Endothelial cell of umbilical vein (primary cell): Measurements from ENCODE around the gene CST9L. TPM values are rescaled to one million over a fixed set of nuclear protein-coding genes. Genes with fewer than 3 reads are reported as not detected.

Experiments used
- BruUV-seq: library from RNA; stranded (reverse); fragments of 400-500 nt; replicated peaks from 2 replicates; lab custom pipeline; 2021; lab: Mats Ljungman, UMichigan
- CTCF ChIA-PET: fragments of 300-600, 350-600 bp; sonication (Branson Sonifier 250); formaldehyde crosslinking; loops from one replicate; lab custom pipeline; 2021; ENCODE audit warnings: antibody characterized with exemption, inconsistent platforms; lab: Charles Lee
- POLR2A ChIA-PET: fragments of 300-600, 350-600 bp; sonication (Branson Sonifier 250); formaldehyde crosslinking; loops from one replicate; lab custom pipeline; 2021; ENCODE audit warnings: antibody characterized with exemption, inconsistent platforms; lab: Charles Lee
- DNase-seq: peaks from one replicate; pipeline ENCODE4 v3.0.0-alpha.2; 2011; ENCODE audit warnings: low read depth, low spot score
- FAIRE-seq: peaks from 2 replicates; lab custom pipeline; 2011; peaks lifted over from hg19 to GRCh38; lab: Jason Lieb, UNC
- H2AFZ ChIP-seq: 2 replicates; pipeline ENCODE4 v1.6.0; 2012; ENCODE audit warnings: low read depth, low read length, control low read depth, inconsistent platforms
- H3K27ac ChIP-seq: 2 replicates; pipeline ENCODE4 v1.5.1; 2011; ENCODE audit warnings: low read depth, mild to moderate bottlenecking, control low read depth, low read length, moderate library complexity; ENCODE audit not compliant: insufficient read depth
- H3K27me3 ChIP-seq, 2 experiments: 2 replicates each; pipeline versions ENCODE4 v1.6.0 to v1.6.1; 2011; ENCODE audit warnings: low read length in 2 of 2, mixed read lengths in 1 of 2; ENCODE audit not compliant: control insufficient read depth in 2 of 2, insufficient read depth in 2 of 2
- H3K36me3 ChIP-seq, 2 experiments: 2 replicates in 1 of 2; 3 replicates in 1 of 2; pipeline ENCODE4 v1.5.1; 2011; ENCODE audit warnings: low read length in 2 of 2, mild to moderate bottlenecking in 1 of 2, moderate library complexity in 1 of 2; ENCODE audit not compliant: control insufficient read depth in 2 of 2, insufficient read depth in 2 of 2; ENCODE audit errors: extremely low read depth in 1 of 2
- H3K4me1 ChIP-seq: 3 replicates; pipeline ENCODE4 v1.5.1; 2011; ENCODE audit warnings: mild to moderate bottlenecking, low read length; ENCODE audit not compliant: control insufficient read depth, insufficient read depth; ENCODE audit errors: extremely low read depth
- H3K4me2 ChIP-seq: 2 replicates; pipeline ENCODE4 v1.6.1; 2011; ENCODE audit warnings: low read length, control low read depth, mixed read lengths; ENCODE audit not compliant: insufficient read depth
- H3K4me3 ChIP-seq, 3 experiments: fragments of 200-600 bp in 1 of 3; sonication (generic), shearing (Covaris generic) in 1 of 3; replicated peaks in 1 of 3; 2 replicates each; pipeline ENCODE4 v1.5.1; 2011 to 2016; ENCODE audit warnings: control low read depth in 3 of 3, low read length in 3 of 3, mild to moderate bottlenecking in 2 of 3, inconsistent platforms in 1 of 3, low read depth in 1 of 3, moderate library complexity in 1 of 3; ENCODE audit not compliant: insufficient read depth in 1 of 3
- H3K79me2 ChIP-seq: 2 replicates; pipeline ENCODE4 v1.6.0; 2012; ENCODE audit warnings: low read length, inconsistent platforms; ENCODE audit not compliant: control insufficient read depth, insufficient read depth
- H3K9ac ChIP-seq: replicated peaks from 2 replicates; pipeline ENCODE3; 2011; ENCODE audit warnings: low read length, control low read depth; ENCODE audit not compliant: insufficient read depth; ENCODE audit errors: extremely low read depth
- H3K9me1 ChIP-seq: replicated peaks from 3 replicates; pipeline ENCODE4 v1.6.0; 2011; ENCODE audit warnings: mild to moderate bottlenecking, low read length; ENCODE audit not compliant: control insufficient read depth, insufficient read depth; ENCODE audit errors: extremely low read depth
- H3K9me3 ChIP-seq: replicated peaks from 2 replicates; pipeline ENCODE4 v1.5.1; 2012; ENCODE audit warnings: low read length, inconsistent platforms; ENCODE audit not compliant: control insufficient read depth, insufficient read depth
- H4K20me1 ChIP-seq: replicated peaks from 2 replicates; pipeline ENCODE3; 2011; ENCODE audit warnings: mild to moderate bottlenecking, low read length; ENCODE audit not compliant: control insufficient read depth, insufficient read depth; ENCODE audit errors: extremely low read depth
- CTCF ChIP-seq, 2 donors: IDR thresholded peaks; 1 replicate in 1 of 2; 2 replicates in 1 of 2; pipeline ENCODE4 v1.5.1; 2011; ENCODE audit warnings: low read length in 2 of 2, mild to moderate bottlenecking in 2 of 2, moderate library complexity in 2 of 2, control low read depth in 1 of 2, inconsistent platforms in 1 of 2, low read depth in 1 of 2; ENCODE audit not compliant: insufficient read depth in 1 of 2; ENCODE audit errors: extremely low read depth in 1 of 2
- GATA2 ChIP-seq: IDR thresholded peaks from 2 replicates; pipeline ENCODE4 v1.7.0; 2011; ENCODE audit warnings: low read depth, mild to moderate bottlenecking, moderate library complexity, mixed read lengths, low read length; ENCODE audit not compliant: insufficient read length, insufficient read depth
- MAX ChIP-seq: IDR thresholded peaks from 2 replicates; pipeline ENCODE4 v1.6.1; 2011; ENCODE audit not compliant: insufficient read depth, insufficient read length
- MYC ChIP-seq: IDR thresholded peaks from one replicate; pipeline ENCODE4 v1.6.1; 2011; ENCODE audit warnings: mild to moderate bottlenecking, low read depth, low read length
- dilution Hi-C: fragments of 300-500 bp; cut with MboI; formaldehyde crosslinking; loops from one replicate; pipeline ENCODE4 v1.15.0; 2019; ENCODE audit warnings: low sequenced_read_pairs; ENCODE audit not compliant: extremely low pct_ligation_motif_present
- intact Hi-C: fragments of 100-400 bp; cut with micrococcal nuclease; formaldehyde crosslinking; loops from one replicate; pipeline ENCODE4 v1.10.0; 2022
- polyA plus RNA-seq, 4 experiments: library from polyadenylated mRNA; depleted of rRNA in 3 of 4; stranded (reverse) in 3 of 4; unstranded in 1 of 4; fragments of >200 nt; gene quantifications; 2 replicates each; pipeline versions ENCODE4 v1.2.1 to v1.2.3, GENCODE V29; 2011 to 2012; ENCODE audit warnings: missing spikeins in 1 of 4
- total RNA-seq: library from RNA; stranded (reverse); gene quantifications from 2 replicates; pipeline ENCODE4 v1.2.3, GENCODE V29; 2021

The CST9L gene
- total and polyA plus RNA-seq, 2 donors (not counting 3 experiments of a cell fraction or from before 2014, with no cell fraction given): not detected

- Histone ChIP-seq H4K20me1 (no peaks in the 10 kb centered on the region), H3K36me3 (no peaks in the 10 kb centered on the region), H3K4me2 (no peak overlapping the region), H3K27ac (no peak overlapping the region), H3K9me1 (no peaks in the 10 kb centered on the region), H3K9ac (no peak overlapping the region), H3K9me3 (no peaks in the 10 kb centered on the region), H3K27me3 (no peaks in the 10 kb centered on the region), H2AFZ (no peak overlapping the region), H3K79me2 (no peaks in the 10 kb centered on the region), H3K4me3 (no peak overlapping the region), H3K4me1 (no peaks in the 10 kb centered on the region)
- dilution Hi-C loops: no loop called here
- CTCF ChIA-PET: no interaction called here
- intact Hi-C loops: no loop called here
- no TSS peak for BruUV-seq
- DNase-seq (no peak), FAIRE-seq (no peak)
- POLR2A ChIA-PET: no interaction called here
- no peak for TF ChIP-seq MYC
- no peak for TF ChIP-seq CTCF (IDR thresholded peaks at IDR 0.05; ENCODE audit: extremely low read depth in 1 of 2, insufficient read depth in 1 of 2, low read depth in 1 of 2, low read length in 2 of 2)
Measured at GRCh38 chr20:23533161-23533560, 35.1 kb downstream of the CST9L start.

GRCh38 chr20:23532533-23532932 is 35.8 kb downstream of the CST9L start:
- FAIRE-seq (no peak), DNase-seq (no peak)
- dilution Hi-C loops (no loop called here), intact Hi-C loops (no loop called here)
- no peak overlapping the region for H3K4me3 ChIP-seq
- H3K36me3 ChIP-seq: no peaks in the 10 kb centered on the region
- H3K27ac ChIP-seq: no peak overlapping the region
- POLR2A ChIA-PET: no interaction called here
- no peak overlapping the region for H3K4me2 ChIP-seq
- TF ChIP-seq MAX (no peak), MYC (no peak), GATA2 (no peak)
- CTCF ChIA-PET: no interaction called here
- no peak overlapping the region for H2AFZ ChIP-seq
- H3K9me3 ChIP-seq: no peaks in the 10 kb centered on the region
- no peaks in the 10 kb centered on the region for H3K4me1 ChIP-seq
- BruUV-seq: no TSS peak
- H3K79me2 ChIP-seq: no peaks in the 10 kb centered on the region
- no peaks in the 10 kb centered on the region for H3K9me1 ChIP-seq
- H3K27me3 ChIP-seq: no peaks in the 10 kb centered on the region
- no peaks in the 10 kb centered on the region for H4K20me1 ChIP-seq
- H3K9ac ChIP-seq: no peak overlapping the region
